ENCODE results near the gene NDRG2.

NDRG2 gene

DNA sequence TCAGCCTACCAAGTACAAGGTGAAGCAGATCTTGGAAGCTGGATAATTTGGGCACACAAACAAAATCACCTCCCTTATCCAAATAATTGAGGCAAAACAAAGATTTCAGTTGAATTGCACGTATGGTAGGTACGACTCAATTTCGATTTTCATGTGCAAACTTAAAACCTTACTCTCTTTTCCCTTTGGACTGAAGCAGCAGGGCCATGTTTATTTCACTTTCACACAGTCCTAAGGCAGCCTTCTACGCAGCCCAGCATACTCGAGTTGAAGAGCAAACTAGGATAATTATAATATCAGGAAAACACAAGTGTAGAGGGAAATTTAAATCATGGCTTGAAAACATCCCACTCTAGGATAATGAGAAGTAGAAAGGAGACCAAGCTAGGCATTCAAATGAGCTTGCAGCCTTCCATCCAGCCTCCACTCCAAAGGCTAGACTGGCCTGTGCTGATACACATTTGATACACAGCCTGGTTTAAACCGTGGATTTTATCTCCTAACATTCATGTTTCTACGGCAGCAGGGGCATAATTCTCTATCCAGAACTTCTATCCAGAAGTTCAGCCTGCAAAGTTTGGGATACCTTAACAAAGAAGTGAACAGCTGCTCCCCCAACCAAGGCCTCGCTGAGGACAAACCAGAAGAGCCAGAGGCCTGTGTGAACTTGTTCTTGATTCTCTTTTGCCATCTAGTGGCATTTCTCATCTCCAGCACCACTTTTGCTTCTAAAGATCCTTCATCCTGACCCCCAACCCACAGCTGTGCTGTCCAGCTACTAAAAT, 14.9 kb upstream of the NDRG2 start:
- no peak overlapping the region for H3K4me2 ChIP-seq (ENCODE audit: low read depth, low read length, poor library complexity, severe bottlenecking)
- no peaks in the 10 kb centered on the region for H3K27me3 ChIP-seq (ENCODE audit: low read length)
- H2AFZ ChIP-seq (ENCODE audit: low read depth, low read length, severe bottlenecking) = no peak overlapping the region
- no peaks in the 10 kb centered on the region for H3K36me3 ChIP-seq (ENCODE audit: low read length)
- H3K9me2 ChIP-seq (replicated peaks; ENCODE audit: insufficient read depth, low read length) = no peaks in the 10 kb centered on the region
- no peak overlapping the region for H3K9ac ChIP-seq (ENCODE audit: low read length)
- TF ChIP-seq EZH2phosphoT487 (conservative IDR thresholded peaks at IDR 0.05; ENCODE audit: low read length) = no peak
- TF ChIP-seq, protein P1, sequence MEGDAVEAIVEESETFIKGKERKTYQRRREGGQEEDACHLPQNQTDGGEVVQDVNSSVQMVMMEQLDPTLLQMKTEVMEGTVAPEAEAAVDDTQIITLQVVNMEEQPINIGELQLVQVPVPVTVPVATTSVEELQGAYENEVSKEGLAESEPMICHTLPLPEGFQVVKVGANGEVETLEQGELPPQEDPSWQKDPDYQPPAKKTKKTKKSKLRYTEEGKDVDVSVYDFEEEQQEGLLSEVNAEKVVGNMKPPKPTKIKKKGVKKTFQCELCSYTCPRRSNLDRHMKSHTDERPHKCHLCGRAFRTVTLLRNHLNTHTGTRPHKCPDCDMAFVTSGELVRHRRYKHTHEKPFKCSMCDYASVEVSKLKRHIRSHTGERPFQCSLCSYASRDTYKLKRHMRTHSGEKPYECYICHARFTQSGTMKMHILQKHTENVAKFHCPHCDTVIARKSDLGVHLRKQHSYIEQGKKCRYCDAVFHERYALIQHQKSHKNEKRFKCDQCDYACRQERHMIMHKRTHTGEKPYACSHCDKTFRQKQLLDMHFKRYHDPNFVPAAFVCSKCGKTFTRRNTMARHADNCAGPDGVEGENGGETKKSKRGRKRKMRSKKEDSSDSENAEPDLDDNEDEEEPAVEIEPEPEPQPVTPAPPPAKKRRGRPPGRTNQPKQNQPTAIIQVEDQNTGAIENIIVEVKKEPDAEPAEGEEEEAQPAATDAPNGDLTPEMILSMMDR (IDR thresholded peaks at IDR 0.05; ENCODE audit: insufficient read depth, low read length, poor library complexity, severe bottlenecking) = peak; percentile 10
- H3K27ac ChIP-seq (ENCODE audit: low read depth, low read length) = no peak overlapping the region
- no peaks in the 10 kb centered on the region for H3K9me3 ChIP-seq (ENCODE audit: insufficient read depth, low read length)
- no peaks in the 10 kb centered on the region for H3K79me2 ChIP-seq (ENCODE audit: insufficient read depth, low read length)
- H3F3A ChIP-seq (ENCODE audit: insufficient read depth) = no peaks in the 10 kb centered on the region
- no peaks in the 10 kb centered on the region for H4K20me1 ChIP-seq (ENCODE audit: low read depth, low read length)
- H3K4me3 ChIP-seq (ENCODE audit: insufficient read depth, low read length, poor library complexity, severe bottlenecking) = no peak overlapping the region

DNA sequence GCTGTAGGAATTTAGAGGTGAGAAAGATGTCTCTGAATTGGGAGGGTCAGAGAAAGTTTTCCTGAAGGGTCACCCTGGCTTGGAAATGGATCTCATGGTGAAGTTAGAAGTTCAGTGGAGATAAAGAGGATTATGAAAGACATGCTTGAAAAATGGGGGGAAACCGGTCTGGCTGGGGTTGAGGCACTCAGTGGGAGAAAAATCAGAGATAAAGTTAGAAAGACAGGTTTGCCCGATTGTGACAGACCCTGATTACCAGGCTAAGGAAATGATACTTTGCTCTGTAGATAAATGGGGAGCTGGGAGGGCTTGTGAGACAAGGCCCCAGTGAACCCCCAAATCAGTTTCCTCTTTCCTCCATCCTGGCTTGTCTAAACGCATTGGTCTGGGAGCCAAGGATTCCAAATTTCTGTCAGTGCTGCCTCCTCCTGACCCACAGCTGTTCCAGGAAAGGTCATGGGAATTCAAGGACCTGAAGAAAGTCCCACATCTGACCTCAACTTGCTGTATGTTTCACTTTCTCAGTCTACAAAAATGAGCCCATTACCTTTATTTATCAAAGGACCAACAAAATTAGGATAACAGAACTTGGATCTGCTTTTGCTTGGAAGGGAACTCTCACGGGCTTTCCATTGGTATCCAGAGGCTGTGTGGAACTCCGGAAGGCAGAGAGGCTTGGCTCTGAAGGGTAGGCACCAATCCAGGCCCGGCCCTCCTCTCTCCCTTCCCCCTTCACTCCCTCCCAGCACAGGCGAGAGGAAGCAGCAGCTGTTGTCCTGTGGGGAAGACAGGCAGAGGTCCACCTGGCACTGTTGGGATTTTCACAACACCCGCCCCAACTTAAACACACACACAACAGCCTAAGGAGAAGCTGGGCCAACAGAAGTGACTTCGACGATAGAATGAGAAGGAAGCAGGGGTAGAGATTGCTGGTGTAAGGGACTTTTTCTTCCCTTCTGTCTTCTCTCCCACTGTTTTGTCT, 13.9 kb upstream of the NDRG2 start:
- no peaks in the 10 kb centered on the region for H3K36me3 ChIP-seq (ENCODE audit: low read length)
- H3K9me2 ChIP-seq (replicated peaks; ENCODE audit: insufficient read depth, low read length) = no peaks in the 10 kb centered on the region
- H3K4me2 ChIP-seq (ENCODE audit: low read depth, low read length, poor library complexity, severe bottlenecking) = no peak overlapping the region
- TF ChIP-seq EZH2phosphoT487 (conservative IDR thresholded peaks at IDR 0.05; ENCODE audit: low read length) = no peak
- TF ChIP-seq, protein P1 (IDR thresholded peaks at IDR 0.05; ENCODE audit: insufficient read depth, low read length, poor library complexity, severe bottlenecking) = no peak
- H3K79me2 ChIP-seq (ENCODE audit: insufficient read depth, low read length) = no peaks in the 10 kb centered on the region
- no peaks in the 10 kb centered on the region for H4K20me1 ChIP-seq (ENCODE audit: low read depth, low read length)
- no peaks in the 10 kb centered on the region for H3F3A ChIP-seq (ENCODE audit: insufficient read depth)
- no peaks in the 10 kb centered on the region for H3K27me3 ChIP-seq (ENCODE audit: low read length)
- H3K9ac ChIP-seq (ENCODE audit: low read length) = no peak overlapping the region
- no peak overlapping the region for H3K4me3 ChIP-seq (ENCODE audit: insufficient read depth, low read length, poor library complexity, severe bottlenecking)
- H3K27ac ChIP-seq (ENCODE audit: low read depth, low read length) = no peak overlapping the region
- H3K9me3 ChIP-seq (ENCODE audit: insufficient read depth, low read length) = no peaks in the 10 kb centered on the region
- no peak overlapping the region for H2AFZ ChIP-seq (ENCODE audit: low read depth, low read length, severe bottlenecking)

DNA sequence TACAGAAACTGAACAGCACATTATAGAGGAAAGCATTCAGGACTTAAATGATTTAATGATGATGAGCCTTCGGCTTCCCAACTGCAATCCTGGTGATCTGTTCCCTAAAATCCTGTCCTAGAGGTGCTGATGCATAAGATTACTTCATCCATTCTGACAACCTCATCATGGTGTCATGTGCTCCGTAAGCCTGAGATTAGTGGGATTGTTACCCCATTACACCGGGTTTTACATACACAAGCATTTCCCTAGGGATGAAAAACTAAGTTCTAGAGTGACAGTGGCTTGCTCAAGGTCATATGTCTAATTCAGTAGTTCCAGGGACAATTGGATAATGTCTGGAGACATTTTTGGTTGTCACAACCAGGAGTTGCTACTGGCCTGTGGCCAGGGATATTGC, 12.3 kb upstream of the NDRG2 start:
- no peaks in the 10 kb centered on the region for H3K79me2 ChIP-seq (ENCODE audit: insufficient read depth, low read length)
- no peaks in the 10 kb centered on the region for H3K27me3 ChIP-seq (ENCODE audit: low read length)
- no peaks in the 10 kb centered on the region for H3F3A ChIP-seq (ENCODE audit: insufficient read depth)
- no peaks in the 10 kb centered on the region for H3K36me3 ChIP-seq (ENCODE audit: low read length)
- no peak overlapping the region for H2AFZ ChIP-seq (ENCODE audit: low read depth, low read length, severe bottlenecking)
- no peak for TF ChIP-seq EZH2phosphoT487 (conservative IDR thresholded peaks at IDR 0.05; ENCODE audit: low read length)
- TF ChIP-seq, protein P1 (IDR thresholded peaks at IDR 0.05; ENCODE audit: insufficient read depth, low read length, poor library complexity, severe bottlenecking) = no peak
- no peaks in the 10 kb centered on the region for H3K9me3 ChIP-seq (ENCODE audit: insufficient read depth, low read length)
- H3K4me3 ChIP-seq (ENCODE audit: insufficient read depth, low read length, poor library complexity, severe bottlenecking) = no peak overlapping the region
- H4K20me1 ChIP-seq (ENCODE audit: low read depth, low read length) = no peaks in the 10 kb centered on the region
- no peak overlapping the region for H3K27ac ChIP-seq (ENCODE audit: low read depth, low read length)
- no peaks in the 10 kb centered on the region for H3K9me2 ChIP-seq (replicated peaks; ENCODE audit: insufficient read depth, low read length)
- no peak overlapping the region for H3K9ac ChIP-seq (ENCODE audit: low read length)
- H3K4me2 ChIP-seq (ENCODE audit: low read depth, low read length, poor library complexity, severe bottlenecking) = no peak overlapping the region
